LNCaP clone FGC (cell line): ENCODE measurements around the gene PANX3.

ENCODE experiments used
- DNase-seq: peaks from one replicate; pipeline ENCODE4 v3.0.0-alpha.2; 2011; ENCODE audit warnings: low read depth
- H3K4me3 ChIP-seq: 2 replicates; pipeline ENCODE4 v1.5.1; 2011; ENCODE audit warnings: mild to moderate bottlenecking, low read depth, low read length, control low read depth
- TF ChIP-seq, protein P1 (sequence below): IDR thresholded peaks from 2 replicates; pipeline ENCODE4 v1.5.1; 2012; ENCODE audit warnings: mild to moderate bottlenecking; ENCODE audit not compliant: control insufficient read depth, insufficient read depth; ENCODE audit errors: extremely low read depth

Gene PANX3

DNA sequence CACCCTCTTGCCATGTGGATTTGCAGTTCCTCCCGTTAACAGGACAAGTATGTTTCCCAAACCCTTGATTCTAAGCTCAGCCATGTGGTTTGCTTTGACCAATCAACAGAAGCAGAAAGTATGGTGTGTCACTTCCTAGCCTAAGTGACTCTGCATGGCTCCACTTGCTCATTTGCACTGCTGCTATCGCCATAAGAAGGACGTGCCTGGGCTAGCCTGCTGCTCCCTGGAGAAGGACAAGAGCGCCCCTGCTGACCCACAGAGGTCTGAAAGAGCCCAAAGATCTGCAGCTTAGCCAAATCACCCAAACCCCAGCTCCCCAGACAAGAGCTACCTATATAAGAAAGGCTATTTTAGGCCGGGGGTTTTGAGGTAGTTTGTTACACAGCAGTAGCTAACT is 29.4 kb downstream of the PANX3 start:
- no peak overlapping the region for H3K4me3 ChIP-seq
- no peak for DNase-seq
- TF ChIP-seq, protein P1, sequence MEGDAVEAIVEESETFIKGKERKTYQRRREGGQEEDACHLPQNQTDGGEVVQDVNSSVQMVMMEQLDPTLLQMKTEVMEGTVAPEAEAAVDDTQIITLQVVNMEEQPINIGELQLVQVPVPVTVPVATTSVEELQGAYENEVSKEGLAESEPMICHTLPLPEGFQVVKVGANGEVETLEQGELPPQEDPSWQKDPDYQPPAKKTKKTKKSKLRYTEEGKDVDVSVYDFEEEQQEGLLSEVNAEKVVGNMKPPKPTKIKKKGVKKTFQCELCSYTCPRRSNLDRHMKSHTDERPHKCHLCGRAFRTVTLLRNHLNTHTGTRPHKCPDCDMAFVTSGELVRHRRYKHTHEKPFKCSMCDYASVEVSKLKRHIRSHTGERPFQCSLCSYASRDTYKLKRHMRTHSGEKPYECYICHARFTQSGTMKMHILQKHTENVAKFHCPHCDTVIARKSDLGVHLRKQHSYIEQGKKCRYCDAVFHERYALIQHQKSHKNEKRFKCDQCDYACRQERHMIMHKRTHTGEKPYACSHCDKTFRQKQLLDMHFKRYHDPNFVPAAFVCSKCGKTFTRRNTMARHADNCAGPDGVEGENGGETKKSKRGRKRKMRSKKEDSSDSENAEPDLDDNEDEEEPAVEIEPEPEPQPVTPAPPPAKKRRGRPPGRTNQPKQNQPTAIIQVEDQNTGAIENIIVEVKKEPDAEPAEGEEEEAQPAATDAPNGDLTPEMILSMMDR = no peak

DNA sequence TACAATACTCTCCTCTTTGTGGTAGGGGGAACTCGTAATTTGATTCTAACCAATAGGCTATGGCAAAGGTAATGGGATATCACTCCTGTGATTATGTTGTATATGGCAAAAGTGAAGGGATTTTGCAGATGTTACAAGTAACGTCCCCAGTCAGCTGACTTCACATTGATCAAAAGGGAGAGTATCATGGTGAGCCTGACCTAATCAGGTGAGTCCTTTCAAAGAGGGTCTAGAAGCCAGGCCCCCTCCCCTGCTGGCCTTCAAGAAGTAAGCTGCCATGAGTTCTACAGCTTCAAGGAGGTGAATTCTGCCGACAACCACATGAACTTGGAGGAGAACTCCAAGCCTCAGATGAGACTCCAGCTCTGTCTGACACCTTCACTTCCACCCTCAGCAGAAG is 31.4 kb downstream of the PANX3 start:
- TF ChIP-seq, protein P1 = no peak

DNA sequence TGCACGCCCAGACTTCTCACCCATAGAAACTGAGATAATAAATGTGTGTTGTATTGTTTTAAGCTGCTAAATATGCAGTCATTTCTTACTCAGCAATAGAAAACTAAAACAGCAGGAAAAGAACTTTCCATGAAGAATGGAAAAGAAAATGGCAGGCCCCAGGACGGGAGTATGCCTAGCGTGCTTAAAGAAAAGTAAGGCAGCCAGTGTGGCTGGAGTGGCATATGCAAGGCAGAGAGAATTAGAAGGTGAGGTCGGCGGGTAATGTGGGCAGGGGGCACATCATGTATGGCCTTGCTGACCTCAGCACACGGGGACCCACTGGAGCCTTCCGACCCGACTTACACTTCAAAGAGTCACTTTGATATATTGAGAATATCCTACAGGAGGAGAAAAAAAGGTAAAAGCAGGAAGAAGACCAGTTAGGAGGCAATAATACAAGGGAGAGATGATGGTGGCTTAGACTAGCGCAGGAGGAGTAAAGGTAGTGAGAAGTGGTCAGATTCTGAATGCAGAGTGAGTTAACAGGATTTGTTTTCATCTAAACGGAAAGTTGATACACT is 31.9 kb downstream of the PANX3 start:
- TF ChIP-seq, protein P1 = no peak
- no peak for DNase-seq
- no peak overlapping the region for H3K4me3 ChIP-seq

More for the DNA sequence above, 31.4 kb downstream of the PANX3 start:
- H3K4me3 ChIP-seq = no peak overlapping the region
- DNase-seq = no peak

DNA sequence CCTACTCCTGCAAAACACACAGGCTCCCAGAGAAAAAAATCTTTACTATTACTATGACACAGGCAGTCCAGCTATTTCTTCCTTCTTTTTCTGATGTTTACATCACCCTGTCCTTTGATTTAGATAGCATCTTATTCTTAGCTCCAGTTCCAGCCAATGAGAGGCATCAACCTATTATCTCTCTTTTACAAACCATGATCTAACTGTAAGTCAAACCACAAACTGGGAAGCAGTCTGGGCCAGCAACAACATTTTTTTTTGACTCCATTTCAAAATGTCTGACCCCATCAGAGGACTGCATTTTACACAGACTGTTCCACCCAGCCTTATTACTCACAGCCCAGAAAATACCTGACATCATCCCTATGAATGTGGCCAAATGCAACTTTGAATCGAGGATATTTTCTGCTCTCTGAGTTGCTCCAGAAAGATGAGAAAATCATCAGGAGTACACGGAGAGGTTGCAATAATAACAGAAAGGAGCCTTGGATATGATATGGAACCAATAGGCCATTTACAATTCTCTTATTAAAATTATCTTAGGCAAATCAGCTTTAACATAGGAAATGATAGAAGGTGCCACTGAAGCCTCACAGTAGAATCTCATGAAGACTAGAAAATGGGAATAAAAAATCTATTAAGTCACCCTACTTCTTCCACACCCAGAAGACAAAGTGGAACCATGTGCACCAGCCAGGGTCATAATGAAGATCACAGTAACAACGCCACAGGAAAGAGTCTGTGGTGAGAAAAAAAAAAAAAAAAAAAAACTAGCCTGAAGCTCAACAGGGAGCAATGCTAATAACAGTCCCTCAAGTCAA is 32.6 kb downstream of the PANX3 start:
- DNase-seq = no peak
- TF ChIP-seq, protein P1 = no peak
- H3K4me3 ChIP-seq = no peak overlapping the region

DNA sequence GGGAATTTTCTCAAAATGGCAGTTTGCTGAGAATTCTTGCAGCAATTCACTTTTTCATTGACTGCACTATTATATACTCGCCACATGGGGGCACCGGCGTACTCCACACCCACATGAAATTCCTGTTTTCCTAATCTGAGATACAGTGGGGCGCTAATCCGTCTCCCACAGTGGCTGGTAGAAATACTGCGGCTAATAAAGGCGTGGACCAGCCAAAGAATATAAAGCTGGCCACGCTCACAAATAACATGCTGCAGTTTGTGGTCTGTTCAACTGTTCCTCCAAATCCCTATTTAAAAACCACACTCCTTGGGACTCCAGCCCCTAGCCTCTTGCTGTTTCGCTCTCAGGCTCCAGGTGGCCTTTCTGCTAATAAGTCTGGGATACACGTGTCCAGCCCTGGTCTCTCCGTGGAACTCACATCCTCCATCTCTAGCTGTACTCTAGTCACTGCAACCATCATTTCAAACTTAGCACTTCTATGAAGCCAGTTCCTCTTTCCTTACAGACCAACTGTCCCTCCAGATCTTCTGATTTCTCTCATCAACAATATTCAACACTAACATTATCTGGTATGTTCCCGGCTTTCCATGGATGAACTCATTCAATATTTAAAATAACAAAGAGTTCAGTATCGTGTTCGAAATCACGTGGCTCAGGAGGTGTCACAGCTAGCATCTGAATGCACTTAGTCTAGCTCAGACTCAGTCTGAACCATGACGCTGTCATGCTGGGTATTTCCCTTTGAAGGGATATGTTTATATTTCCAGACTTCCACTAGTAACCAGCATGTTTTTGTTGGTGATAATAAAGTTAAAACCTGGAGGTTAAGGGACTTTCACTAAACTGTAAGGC is 33.4 kb downstream of the PANX3 start:
- TF ChIP-seq, protein P1 = peak; percentile 80
- DNase-seq = no peak
- H3K4me3 ChIP-seq = no peak overlapping the region

DNA sequence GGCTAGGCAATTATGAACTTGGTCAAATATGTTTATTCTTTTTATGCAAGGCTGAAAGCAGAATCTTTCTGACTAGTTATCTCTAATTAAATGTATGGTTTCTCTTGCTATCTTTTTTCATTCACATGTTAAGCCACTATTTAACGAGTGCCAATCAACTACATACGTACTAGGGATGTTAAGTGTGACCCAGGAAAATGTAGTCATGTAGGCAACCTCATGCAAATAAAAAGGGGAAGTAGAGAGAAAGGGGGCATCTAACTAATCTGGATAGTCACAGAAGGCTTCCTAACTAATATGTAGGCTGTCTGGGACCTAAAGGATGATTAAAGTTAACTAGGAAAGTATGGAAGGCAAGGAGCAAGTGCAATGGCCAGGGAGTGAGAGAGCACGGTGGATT is 34.9 kb downstream of the PANX3 start:
- no peak overlapping the region for H3K4me3 ChIP-seq
- TF ChIP-seq, protein P1 = no peak
- no peak for DNase-seq
